GM18858 (cell line): ENCODE data around the gene UCKL1.

ENCODE experiments used
- ATAC-seq: cut with Tn5 transposase; IDR thresholded peaks from one replicate; pipeline ENCODE4 v1.9.1; 2021; ENCODE audit not compliant: unreplicated experiment

UCKL1 gene

DNA sequence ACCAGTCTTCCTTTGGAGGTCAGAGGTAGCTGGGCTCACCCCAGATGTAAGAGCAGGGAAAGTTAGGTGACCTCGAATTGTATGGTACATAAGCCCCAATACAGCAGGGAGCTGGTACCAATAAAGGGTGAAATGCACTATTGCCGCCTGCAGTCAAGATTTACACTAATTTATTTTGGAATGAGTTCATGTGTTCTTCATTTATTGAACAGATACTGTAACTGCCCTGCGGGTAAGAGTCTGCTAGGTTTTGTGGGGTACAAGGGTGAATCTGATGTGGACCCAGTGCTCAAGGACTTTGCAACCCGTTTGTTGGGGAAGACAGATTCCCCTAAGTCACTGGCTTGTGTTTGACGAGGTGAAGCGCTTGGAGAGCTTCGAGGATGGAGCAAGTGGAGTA, 63.8 kb downstream of the UCKL1 start:
- ATAC-seq: no peak

DNA sequence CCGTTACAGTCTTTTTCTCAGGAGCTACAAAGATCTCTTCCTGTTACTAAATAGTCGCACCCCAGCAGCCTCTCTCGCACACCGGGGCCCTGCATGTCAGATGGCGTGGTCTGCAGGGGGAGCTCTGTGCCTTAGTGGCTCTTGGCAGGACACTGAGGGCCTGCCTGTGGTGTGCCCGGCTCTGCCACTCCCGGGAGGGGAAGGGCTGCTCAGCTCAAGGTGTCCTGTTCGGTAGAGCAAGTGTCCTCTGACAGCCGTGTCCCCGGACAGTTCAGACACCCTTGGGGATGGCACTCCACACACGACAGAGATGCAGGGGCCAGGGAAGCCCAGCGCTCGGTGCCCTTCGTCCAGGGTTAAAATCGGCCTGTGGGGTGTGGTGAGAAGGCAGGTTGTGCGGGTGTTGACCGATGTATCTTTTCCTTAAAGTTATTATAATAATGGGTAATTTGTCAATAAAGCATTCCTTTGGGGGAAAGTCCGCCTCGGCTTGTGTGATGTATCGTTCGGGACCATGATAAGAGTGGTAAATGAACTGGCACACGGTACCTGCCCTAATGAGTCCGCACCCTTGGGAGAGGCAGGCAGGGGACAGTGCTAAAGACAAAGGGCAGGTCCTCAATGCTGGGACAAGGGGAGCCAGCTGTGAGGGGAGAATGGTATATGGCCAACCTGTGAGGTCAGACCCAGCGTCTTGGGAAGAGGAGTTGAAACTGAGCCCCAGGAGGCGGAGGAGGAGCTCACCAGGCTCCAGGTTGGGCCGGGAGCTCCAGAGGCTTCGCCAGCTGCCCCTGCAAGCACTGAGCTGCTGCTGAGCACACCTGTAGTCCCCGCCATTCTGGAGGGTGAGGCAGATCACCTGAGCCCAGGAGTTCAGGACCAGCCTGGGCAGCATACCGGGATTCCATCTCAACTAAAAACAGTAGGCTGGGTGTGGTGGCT, 64.9 kb downstream of the UCKL1 start:
- no peak for ATAC-seq

DNA sequence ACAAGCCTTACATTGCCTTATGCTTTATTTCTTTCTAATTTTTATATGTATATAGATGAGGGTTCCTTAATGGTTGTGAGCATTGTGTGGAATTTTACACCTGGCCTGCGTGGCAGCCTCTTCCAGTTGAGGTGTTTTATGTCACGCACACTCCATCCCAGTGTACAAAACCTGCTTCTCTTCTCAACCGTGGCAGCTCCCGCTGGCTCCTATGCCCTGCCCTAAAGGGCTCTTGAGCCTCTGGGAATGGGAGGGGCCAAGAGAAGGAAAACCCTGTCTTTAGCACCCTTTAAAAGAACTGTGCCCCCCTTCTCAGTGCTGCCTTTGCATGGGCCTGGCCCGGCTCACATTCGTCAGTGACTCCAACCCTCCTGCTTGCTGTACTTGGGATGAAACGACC, 65.6 kb downstream of the UCKL1 start:
- ATAC-seq: no peak

DNA sequence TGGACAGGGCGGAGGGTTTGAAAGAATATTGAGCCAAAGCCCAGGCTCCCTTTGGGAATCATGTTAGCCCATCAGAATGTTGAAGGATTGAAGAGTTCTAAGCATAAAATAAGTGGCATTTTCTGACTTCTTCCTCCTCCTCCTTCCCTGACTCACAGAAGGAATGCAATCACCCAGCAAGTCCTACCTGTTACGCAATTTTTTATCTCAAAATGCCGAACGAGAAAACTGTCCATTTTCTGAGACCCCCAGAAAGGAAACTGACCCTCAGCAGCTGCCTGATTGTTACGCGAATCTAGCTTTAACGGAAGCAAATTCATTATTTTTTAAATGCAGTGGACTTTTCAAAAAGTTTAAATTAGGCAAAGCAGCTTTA, 66.0 kb downstream of the UCKL1 start:
- ATAC-seq: no peak
